ENCODE measurements around the gene PPTC7. TPM values are rescaled to one million over a fixed set of nuclear protein-coding genes. Genes with fewer than 3 reads are reported as not detected.

Gene PPTC7
- total RNA-seq, 1 donor from 2014 or later = 21.3 TPM

Other genes with a start within 250 kb of the PPTC7 start
- gene ANAPC7, start 179.6 kb downstream of the PPTC7 start, total RNA-seq = 57.0 and 83.0 TPM in 2 replicates
- gene ARPC3, start 133.0 kb downstream of the PPTC7 start, total RNA-seq = 367 and 745 TPM in 2 replicates
- gene GPN3, start 115.1 kb downstream of the PPTC7 start, total RNA-seq = 19.1 and 25.5 TPM in 2 replicates
- gene FAM216A, start 114.5 kb downstream of the PPTC7 start, total RNA-seq = 6.4 and 8.2 TPM in 2 replicates
- gene VPS29, start 81.2 kb downstream of the PPTC7 start, total RNA-seq = 80.8 and 125 TPM in 2 replicates
- 0.52 and 0.89 TPM in 2 replicates for gene RAD9B, start 81.0 kb downstream of the PPTC7 start, total RNA-seq
- 11.8 and 56.2 TPM in 2 replicates for gene TCTN1, start 30.8 kb upstream of the PPTC7 start, total RNA-seq
- gene HVCN1, start 105.8 kb upstream of the PPTC7 start, total RNA-seq = 0.35 and 0.50 TPM in 2 replicates
- gene PPP1CC, start 159.6 kb upstream of the PPTC7 start, total RNA-seq = 74.5 and 83.7 TPM in 2 replicates

Data from renal cortical epithelial cell (primary cell).